Stromal cell of bone marrow (primary cell): ENCODE results near the gene GRAMD2B.

Experiments used
- DNase-seq: peaks from one replicate; pipeline ENCODE4 v3.0.0-alpha.2; 2012; ENCODE audit warnings: low read depth

Gene GRAMD2B

GRCh38 chr5:126480824-126481223 lies 57.6 kb downstream of the GRAMD2B start:
- no peak for DNase-seq

GRCh38 chr5:126481243-126481642 lies 58.0 kb downstream of the GRAMD2B start:
- DNase-seq = no peak

GRCh38 chr5:126482591-126482990 lies 59.4 kb downstream of the GRAMD2B start:
- DNase-seq = no peak

GRCh38 chr5:126483156-126483555 lies 59.9 kb downstream of the GRAMD2B start:
- DNase-seq = no peak

GRCh38 chr5:126484253-126484652 lies 61.0 kb downstream of the GRAMD2B start:
- DNase-seq = no peak

- no peak for DNase-seq
Measured at GRCh38 chr5:126486332-126486731, 63.1 kb downstream of the GRAMD2B start.

GRCh38 chr5:126487596-126487995 lies 64.4 kb downstream of the GRAMD2B start:
- DNase-seq = no peak

- no peak for DNase-seq
Measured at GRCh38 chr5:126488443-126489065, 65.3 kb downstream of the GRAMD2B start.

GRCh38 chr5:126490167-126490940 lies 67.1 kb downstream of the GRAMD2B start:
- no peak for DNase-seq

- no peak for DNase-seq
Measured at GRCh38 chr5:126492939-126493338, 69.7 kb downstream of the GRAMD2B start.

- no peak for DNase-seq
Measured at GRCh38 chr5:126494393-126494792, 71.2 kb downstream of the GRAMD2B start.

GRCh38 chr5:126497506-126497905 lies 74.3 kb downstream of the GRAMD2B start:
- DNase-seq = no peak

GRCh38 chr5:126499278-126499677 lies 76.1 kb downstream of the GRAMD2B start:
- no peak for DNase-seq

- no peak for DNase-seq
Measured at GRCh38 chr5:126499853-126500342, 76.7 kb downstream of the GRAMD2B start.

- no peak for DNase-seq
Measured at GRCh38 chr5:126501448-126501847, 78.2 kb downstream of the GRAMD2B start.

GRCh38 chr5:126503602-126504104 lies 80.4 kb downstream of the GRAMD2B start:
- DNase-seq = no peak

GRCh38 chr5:126506079-126506478 lies 82.9 kb downstream of the GRAMD2B start:
- DNase-seq = no peak

- no peak for DNase-seq
Measured at GRCh38 chr5:126508251-126508961, 85.2 kb downstream of the GRAMD2B start.

- DNase-seq = no peak
Measured at GRCh38 chr5:126508962-126509279, 85.7 kb downstream of the GRAMD2B start.

GRCh38 chr5:126509339-126509738 lies 86.1 kb downstream of the GRAMD2B start:
- DNase-seq = no peak

- DNase-seq = no peak
Measured at GRCh38 chr5:126511961-126512360, 88.8 kb downstream of the GRAMD2B start.

GRCh38 chr5:126512451-126512850 lies 89.2 kb downstream of the GRAMD2B start:
- DNase-seq = no peak

GRCh38 chr5:126513302-126513701 lies 90.1 kb downstream of the GRAMD2B start:
- DNase-seq = no peak
